Nephron progenitor cell (in vitro differentiated cells): ENCODE measurements around the gene MARK2.

ENCODE experiments used
- DNase-seq: peaks from one replicate; pipeline ENCODE4 v3.0.0; 2021
- H3K27ac Mint-ChIP-seq: 2 replicates; pipeline ENCODE4 v1.8.0; 2021; ENCODE audit warnings: mild to moderate bottlenecking, moderate library complexity, mixed read lengths
- H3K27me3 Mint-ChIP-seq: 2 replicates; pipeline ENCODE4 v1.8.0; 2021; ENCODE audit warnings: mild to moderate bottlenecking, low read depth, mixed read lengths; ENCODE audit not compliant: poor library complexity
- H3K36me3 Mint-ChIP-seq: 2 replicates; pipeline ENCODE4 v1.8.0; 2021; ENCODE audit warnings: low read depth, mixed read lengths
- H3K4me1 Mint-ChIP-seq: 2 replicates; pipeline ENCODE4 v1.8.0; 2021; ENCODE audit warnings: mixed read lengths
- H3K4me3 Mint-ChIP-seq: 2 replicates; pipeline ENCODE4 v1.8.0; 2021; ENCODE audit warnings: mild to moderate bottlenecking, moderate library complexity, mixed read lengths
- H3K9me3 Mint-ChIP-seq: 2 replicates; pipeline ENCODE4 v1.8.0; 2021; ENCODE audit warnings: mild to moderate bottlenecking, moderate library complexity, mixed read lengths
- TF ChIP-seq, protein P1 (sequence below): fragments of 200-600 bp; sonication (generic); IDR thresholded peaks from 2 replicates; pipeline ENCODE4 v1.5.0; 2021; ENCODE audit warnings: antibody characterized with exemption

Gene MARK2

DNA sequence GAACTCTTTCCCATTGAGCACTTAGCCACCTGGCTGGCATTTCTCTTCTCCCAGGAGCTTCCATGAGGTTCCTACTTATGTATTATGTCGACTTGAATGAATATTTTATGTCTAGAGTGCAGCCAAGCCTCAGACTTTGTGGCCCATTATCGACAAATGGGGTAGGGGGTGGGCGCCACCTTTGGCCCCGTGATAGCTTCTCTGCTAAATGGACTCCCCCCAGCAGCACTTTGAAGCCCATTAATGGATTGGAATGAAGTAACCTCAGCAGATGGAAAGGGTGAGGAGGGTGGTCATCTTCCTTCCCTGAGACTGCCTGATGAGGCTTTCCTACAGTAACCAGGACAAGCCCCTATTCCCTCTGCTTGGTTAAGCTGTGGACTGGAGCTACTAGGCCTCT, 5.9 kb downstream of the MARK2 start:
- no peak for DNase-seq
- TF ChIP-seq, protein P1, sequence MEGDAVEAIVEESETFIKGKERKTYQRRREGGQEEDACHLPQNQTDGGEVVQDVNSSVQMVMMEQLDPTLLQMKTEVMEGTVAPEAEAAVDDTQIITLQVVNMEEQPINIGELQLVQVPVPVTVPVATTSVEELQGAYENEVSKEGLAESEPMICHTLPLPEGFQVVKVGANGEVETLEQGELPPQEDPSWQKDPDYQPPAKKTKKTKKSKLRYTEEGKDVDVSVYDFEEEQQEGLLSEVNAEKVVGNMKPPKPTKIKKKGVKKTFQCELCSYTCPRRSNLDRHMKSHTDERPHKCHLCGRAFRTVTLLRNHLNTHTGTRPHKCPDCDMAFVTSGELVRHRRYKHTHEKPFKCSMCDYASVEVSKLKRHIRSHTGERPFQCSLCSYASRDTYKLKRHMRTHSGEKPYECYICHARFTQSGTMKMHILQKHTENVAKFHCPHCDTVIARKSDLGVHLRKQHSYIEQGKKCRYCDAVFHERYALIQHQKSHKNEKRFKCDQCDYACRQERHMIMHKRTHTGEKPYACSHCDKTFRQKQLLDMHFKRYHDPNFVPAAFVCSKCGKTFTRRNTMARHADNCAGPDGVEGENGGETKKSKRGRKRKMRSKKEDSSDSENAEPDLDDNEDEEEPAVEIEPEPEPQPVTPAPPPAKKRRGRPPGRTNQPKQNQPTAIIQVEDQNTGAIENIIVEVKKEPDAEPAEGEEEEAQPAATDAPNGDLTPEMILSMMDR = no peak
- H3K27ac Mint-ChIP-seq = no peak overlapping the region
- peaks cover 3% of the 10 kb centered on the region for H3K27me3 Mint-ChIP-seq
- H3K4me1 Mint-ChIP-seq = peaks cover 77% of the 10 kb centered on the region
- peaks cover 13% of the 10 kb centered on the region for H3K36me3 Mint-ChIP-seq
- H3K9me3 Mint-ChIP-seq = no peaks in the 10 kb centered on the region
- H3K4me3 Mint-ChIP-seq = no peak overlapping the region

DNA sequence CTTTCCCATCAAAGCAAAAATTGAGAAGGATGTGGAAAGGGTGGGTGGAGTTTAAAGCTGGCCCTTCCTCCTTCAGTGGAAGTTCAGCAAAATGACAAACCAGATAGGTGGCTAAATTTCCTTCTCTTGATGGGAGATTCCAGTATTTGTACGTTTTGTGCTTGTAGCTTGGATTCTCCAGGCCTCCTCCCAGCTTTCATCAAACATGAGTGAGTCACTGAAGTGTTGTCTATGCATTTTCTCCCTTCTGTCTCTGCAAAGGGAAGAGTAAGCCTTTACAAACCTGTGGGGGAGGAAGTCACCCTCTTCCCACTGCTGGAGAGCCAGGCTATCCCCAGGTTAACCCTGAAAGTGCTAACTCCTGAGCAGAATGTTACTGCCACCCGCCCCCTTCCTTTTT, 6.4 kb downstream of the MARK2 start:
- H3K4me1 Mint-ChIP-seq = peaks cover 72% of the 10 kb centered on the region
- peak overlapping the region; percentile 39 for H3K27ac Mint-ChIP-seq
- DNase-seq = no peak
- TF ChIP-seq, protein P1 = no peak
- H3K36me3 Mint-ChIP-seq = peaks cover 14% of the 10 kb centered on the region
- H3K27me3 Mint-ChIP-seq = peaks cover 3% of the 10 kb centered on the region
- H3K4me3 Mint-ChIP-seq = no peak overlapping the region
- no peaks in the 10 kb centered on the region for H3K9me3 Mint-ChIP-seq

DNA sequence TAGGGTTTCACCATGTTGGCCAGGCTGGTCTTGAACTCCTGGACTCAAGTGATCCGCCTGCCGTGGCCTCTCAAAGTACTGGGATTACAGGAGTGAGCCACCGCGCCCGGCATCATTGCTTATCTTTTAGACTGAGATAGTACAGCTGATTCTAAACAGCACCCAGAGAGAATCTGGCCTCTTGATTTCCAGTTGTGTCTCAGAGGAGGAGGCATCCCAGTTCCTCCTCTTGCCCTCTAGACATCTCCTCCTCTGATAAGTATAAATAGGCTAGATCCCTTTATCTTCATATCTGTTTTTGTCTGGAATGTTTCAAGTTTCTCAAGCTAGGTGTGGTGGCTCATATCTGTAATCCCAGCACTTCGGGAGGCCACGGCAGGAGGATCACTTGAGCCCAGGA, 7.0 kb downstream of the MARK2 start:
- H3K4me3 Mint-ChIP-seq = no peak overlapping the region
- TF ChIP-seq, protein P1 = no peak
- DNase-seq = no peak
- H3K27me3 Mint-ChIP-seq = peaks cover 6% of the 10 kb centered on the region
- peak overlapping the region; percentile 39 for H3K27ac Mint-ChIP-seq
- H3K36me3 Mint-ChIP-seq = peaks cover 20% of the 10 kb centered on the region
- peaks cover 66% of the 10 kb centered on the region for H3K4me1 Mint-ChIP-seq
- no peaks in the 10 kb centered on the region for H3K9me3 Mint-ChIP-seq

DNA sequence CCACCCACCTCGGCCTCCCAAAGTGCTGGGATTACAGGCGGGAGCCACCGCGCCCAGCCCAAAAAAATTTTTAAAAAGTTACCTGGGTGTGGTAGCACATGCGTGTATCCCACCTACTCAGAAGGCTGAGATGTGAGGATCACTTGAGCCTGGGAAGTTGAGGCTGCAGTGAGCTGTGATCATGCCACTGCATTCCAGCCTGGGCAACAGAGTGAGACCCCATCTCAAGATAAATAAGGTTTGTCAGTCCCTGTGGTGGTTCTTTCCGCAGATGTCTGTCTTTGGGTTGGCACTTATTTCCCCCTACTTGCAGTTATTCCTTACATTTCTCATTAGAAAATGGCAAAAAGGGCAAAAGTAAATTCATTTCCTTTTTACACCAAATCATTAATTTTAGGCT, 8.0 kb downstream of the MARK2 start:
- Mint-ChIP-seq H3K36me3 (peaks cover 25% of the 10 kb centered on the region), H3K4me3 (no peak overlapping the region), H3K9me3 (no peaks in the 10 kb centered on the region), H3K27ac (peak overlapping the region; percentile 41), H3K27me3 (peaks cover 9% of the 10 kb centered on the region), H3K4me1 (peaks cover 63% of the 10 kb centered on the region)
- TF ChIP-seq, protein P1 = no peak
- no peak for DNase-seq

DNA sequence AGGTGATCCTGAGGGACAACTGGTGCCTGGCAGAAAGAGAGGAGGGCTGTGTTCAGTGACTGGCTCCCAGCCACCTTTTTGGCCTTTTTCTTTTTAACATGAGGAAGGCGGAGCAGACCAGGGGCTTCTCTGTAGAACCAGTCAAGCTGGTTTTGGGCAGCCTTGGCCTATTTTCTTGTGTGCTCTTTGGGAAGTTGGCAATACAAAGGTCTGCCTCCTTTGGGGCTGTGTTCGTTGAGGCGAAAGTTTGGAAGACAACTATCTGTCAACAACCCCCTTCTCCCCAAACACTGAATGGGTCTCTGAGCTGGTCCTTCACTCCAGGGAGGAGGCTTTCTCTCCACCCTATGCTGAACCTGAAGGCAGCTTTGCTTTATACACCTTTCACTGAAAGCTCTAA, 8.5 kb downstream of the MARK2 start:
- Mint-ChIP-seq H3K36me3 (peaks cover 25% of the 10 kb centered on the region), H3K27me3 (peaks cover 9% of the 10 kb centered on the region), H3K27ac (peak overlapping the region; percentile 41), H3K4me3 (no peak overlapping the region), H3K4me1 (peaks cover 59% of the 10 kb centered on the region), H3K9me3 (no peaks in the 10 kb centered on the region)
- DNase-seq = no peak
- TF ChIP-seq, protein P1 = no peak

DNA sequence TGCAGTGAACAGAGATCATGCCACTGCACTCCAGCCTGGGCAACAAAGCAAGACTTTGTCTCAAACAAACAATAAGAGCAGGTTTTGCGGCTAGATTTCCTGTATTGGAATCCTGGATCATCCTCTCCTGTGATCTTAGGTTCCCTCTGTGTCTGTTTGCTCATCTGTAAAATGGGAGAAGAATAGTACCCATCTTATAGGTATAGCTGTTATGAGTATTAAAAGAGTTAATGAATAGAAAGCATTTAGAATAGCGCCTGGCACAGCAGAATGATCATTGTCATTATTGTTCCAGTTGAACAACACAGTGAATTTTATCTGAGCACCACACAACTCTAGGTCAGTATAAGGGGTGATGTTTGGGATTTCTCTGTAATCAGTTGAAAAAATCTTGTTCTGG, 10.8 kb downstream of the MARK2 start:
- DNase-seq = no peak
- peaks cover 9% of the 10 kb centered on the region for H3K27me3 Mint-ChIP-seq
- H3K4me1 Mint-ChIP-seq = peaks cover 35% of the 10 kb centered on the region
- TF ChIP-seq, protein P1 = no peak
- no peak overlapping the region for H3K27ac Mint-ChIP-seq
- H3K9me3 Mint-ChIP-seq = peaks cover 2% of the 10 kb centered on the region
- H3K36me3 Mint-ChIP-seq = peaks cover 43% of the 10 kb centered on the region
- no peak overlapping the region for H3K4me3 Mint-ChIP-seq
